GM19193 (cell line): Measurements from ENCODE around the gene WASF2.

Source experiments
- POLR2A ChIP-seq: IDR thresholded peaks from 4 replicates; pipeline ENCODE4 v1.6.1; 2011; ENCODE audit not compliant: insufficient read depth, insufficient read length; ENCODE audit errors: extremely low read depth

The WASF2 gene

DNA sequence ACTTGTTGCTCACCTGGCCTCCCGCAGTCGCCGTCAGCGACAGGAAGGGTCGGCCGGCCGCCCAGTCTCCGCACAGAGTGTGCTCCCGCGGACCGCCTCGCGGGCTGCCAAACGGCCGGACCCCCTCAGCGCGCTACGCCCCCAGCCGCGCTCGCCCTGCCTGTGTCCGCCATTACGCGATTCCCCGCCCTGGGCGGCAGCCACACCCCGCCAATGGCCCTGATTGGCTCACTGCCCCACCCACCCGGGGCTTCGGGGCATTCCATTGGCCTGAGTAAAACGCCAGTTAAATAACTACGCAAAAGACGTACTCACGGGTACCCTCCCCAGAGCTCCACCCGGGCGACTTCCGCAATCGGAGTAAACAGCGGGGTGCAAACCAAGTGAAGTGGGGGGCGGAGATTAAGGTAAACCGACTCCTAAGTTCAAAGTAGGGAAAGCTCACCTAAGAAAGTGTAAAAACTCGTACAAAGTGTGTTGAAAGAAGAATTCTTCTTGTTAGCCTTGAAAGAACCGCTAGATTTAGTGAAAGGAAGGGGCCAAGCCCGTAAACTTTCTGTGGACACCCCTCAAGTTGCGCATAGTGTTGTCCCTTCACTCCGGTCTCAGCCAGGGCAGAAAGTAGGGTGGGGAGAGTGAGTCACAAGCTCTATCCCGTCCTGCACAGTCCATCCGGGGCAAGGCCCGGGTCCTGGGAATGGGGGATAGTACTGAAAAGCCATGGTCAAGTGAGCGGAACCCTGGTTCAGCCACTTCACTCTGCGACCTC is at the start of gene WASF2:
TSS of gene WASF2 (minus strand) at position 195 of the 769 bp plus-strand sequence. CDS start 61,277 bp downstream, outside the sequence.
- TF ChIP-seq POLR2A = peak; percentile 71

DNA sequence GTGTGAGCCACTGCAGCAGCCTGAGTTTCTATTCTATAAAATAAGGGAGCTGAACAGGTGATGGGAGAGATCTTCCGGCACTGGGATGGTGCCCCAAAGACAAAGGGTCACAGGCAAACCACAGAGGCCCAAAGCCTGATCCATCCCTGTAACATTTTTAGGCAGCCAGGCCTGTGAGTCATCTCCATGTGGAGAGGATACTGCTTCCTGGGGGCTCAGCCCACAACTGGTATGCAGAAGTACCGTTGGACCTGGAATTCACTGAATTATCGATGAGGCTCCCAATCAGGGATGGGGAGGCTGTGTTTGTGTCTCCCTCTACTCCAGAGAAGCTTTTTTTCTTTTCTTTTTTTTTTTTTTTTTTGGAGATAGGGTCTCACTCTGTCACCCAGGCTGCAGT is 48.8 kb upstream of the WASF2 start:
- TF ChIP-seq POLR2A = no peak

- no peak for TF ChIP-seq POLR2A
Measured at GRCh38 chr1:27536767-27537166, 46.8 kb upstream of the WASF2 start.

DNA sequence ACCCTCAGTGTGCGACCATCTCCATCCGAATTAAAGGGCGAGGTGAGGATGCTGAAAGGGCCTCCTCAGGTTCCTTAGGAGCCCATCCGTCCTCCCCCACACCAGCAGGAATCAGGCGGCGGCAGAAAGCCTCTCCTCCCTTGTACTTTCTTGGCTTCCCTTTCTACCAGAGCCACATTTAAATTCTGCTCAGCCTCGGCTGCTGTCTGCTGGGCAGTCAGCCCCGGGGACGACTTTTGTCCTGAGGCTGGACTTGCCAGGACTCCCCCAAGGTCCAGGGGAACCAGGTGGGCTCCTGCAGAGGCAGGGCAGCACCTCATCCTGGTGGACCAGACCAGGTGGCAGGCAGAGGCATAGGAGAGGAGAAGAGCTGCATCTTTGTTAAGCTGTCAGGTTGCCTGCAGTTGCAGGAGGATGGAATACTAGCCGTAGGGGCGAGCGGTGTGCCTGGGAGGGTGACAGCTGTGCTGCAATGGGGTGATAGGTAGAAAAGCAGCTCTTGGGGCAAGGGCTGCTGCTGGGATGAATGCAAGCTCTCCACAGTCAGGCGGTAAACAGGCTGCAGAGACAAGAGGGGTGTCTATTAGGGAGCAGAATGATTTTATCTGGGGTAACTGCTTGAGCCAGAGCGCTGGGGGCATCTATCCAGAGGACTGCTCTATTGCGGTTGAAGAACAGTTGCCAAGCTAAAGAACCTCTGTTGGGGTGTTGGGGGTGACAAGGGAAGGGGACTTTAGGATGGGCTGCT is 46.2 kb upstream of the WASF2 start:
- TF ChIP-seq POLR2A = no peak

GRCh38 chr1:27535386-27535785 is 45.4 kb upstream of the WASF2 start:
- no peak for TF ChIP-seq POLR2A

DNA sequence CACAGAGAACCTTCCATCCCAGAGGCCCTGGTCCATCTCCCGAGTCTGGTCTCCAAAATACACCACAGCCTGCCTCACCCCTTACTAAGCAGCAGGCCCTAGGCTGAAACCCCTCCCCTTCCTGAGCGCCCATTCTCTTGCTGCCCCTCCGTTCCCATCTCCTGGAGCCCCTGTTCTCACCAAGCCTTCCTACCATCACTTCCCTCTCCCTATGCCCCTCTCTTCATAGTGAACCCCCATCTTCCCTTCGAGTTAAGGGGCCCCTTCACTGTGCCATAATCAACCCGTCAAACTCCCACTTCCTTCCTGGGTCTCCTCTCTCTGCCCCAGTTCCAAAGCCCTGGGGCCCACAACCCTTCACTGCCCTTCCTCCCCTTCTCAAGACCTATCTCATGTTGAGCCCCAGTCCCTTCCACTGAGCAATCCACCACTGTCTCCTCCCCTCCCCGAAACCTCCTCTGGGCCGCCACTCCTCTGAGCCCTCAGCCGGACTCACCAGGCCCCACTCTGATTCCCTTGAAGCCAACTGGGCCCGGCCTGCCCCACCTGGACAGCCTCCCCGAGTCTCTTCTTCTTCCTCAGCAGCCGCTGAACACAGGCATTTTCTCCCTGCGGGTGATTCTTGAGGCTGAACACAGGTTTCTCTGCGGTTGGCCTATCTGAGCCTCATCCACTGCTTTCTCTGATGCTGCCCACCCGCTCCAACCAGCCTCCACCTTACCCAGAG is 42.2 kb upstream of the WASF2 start:
- no peak for TF ChIP-seq POLR2A

DNA sequence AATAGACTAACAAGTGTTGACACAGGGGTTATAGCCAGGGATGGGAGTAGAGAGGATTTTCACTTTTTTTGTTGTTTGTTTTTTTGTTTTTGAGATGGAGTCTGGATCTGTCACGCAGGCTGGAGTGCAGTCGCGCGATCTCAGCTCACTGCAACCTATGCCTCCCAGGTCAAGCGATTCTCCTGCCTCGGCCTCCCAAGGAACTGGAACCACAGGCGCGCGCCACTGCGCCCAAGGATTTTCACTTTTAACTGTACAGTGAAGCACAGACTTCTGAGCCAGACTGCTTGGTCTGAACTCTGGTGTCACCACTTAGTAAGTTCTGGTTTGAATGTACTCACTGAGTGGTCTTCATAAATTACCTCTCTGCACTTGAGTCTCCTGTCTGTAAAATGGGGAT is 40.2 kb upstream of the WASF2 start:
- no peak for TF ChIP-seq POLR2A

GRCh38 chr1:27529704-27530018 is 39.7 kb upstream of the WASF2 start:
- TF ChIP-seq POLR2A = no peak

DNA sequence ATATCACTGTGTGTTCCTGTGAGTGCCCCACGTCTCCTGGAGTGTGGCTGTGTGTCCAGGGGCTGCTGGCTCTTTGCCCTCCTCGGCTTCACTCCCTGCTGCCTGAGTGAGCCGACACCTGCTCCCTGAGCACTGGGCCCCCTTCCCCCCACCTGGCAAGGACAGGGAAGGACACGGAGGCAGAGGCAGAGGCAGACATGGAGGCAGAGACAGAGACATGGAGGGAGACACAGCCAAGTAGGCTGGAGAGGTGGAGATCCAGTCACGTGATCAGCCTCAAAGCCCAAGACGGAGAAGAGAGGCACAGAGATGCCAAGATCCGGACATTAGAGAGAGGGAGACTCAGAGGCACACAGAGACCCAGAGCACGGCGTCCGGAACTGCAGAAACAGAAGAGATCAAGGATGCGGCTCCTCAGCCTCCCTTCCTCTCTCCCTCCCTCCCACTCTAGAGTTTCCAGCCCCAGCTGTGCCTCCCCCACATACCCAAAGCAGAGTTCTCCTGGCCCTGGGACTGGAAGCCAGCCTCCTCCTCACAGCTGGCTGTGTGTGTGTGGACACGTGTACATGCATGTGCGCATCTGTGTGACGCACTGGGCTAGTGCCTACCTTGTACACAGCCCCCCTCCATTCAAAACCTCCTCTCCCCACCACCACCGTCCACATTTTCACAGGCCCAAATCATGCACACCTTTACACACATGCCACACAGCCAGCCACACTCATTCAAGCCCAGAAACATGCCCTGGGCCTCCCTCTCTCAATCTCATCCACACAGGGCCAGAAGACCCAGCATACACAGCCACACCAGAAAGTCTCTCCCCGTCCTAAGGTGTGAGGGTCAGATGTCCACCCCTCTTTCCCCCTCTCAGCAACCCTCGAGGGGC is 39.1 kb upstream of the WASF2 start:
- TF ChIP-seq POLR2A = no peak

DNA sequence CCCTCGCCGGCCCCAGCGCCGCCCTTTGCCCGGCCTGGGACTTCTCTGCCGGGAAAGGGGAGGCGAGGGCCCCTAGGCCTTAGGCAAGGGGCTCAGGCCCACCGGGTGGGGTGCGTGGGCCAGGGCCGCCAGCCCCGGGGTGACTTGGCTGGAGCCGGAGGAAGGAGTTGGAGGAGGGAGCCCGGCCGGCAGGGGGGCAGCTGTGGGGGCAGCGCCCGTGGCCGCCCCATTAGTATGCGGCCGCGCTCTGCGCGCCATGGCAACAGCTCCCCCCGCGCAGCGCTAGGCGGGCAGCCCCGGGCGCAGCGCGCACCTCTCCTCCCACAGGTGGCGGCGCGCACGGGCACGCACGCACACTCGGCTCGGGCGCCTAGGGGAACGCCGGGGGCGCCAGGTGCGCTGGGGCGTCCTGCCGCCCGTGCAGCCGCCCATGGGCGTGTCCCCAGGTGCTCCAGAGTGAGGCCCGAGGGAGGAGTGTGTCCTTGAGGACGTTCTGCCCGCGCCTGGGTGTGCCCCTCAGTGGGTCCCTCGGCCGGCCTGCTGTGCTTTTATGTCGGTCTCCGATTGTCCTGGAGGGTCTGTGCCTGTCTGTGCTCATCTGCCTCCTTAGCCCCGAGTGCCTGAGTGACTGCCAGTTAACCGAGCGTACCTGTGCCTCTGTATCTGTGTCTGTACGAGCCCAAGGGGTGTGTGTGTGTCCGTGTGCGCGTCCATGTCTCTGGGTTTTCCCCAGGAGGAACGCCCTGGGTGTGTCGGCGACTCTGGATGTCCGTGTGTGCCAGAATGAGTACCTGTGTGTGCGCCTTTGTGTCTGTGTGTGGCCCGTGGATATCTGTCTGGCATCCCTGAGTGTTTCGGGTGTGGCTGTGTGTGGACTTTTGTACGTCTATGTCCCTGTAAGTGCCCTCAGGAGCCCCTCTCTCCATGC is 38.2 kb upstream of the WASF2 start:
- no peak for TF ChIP-seq POLR2A

DNA sequence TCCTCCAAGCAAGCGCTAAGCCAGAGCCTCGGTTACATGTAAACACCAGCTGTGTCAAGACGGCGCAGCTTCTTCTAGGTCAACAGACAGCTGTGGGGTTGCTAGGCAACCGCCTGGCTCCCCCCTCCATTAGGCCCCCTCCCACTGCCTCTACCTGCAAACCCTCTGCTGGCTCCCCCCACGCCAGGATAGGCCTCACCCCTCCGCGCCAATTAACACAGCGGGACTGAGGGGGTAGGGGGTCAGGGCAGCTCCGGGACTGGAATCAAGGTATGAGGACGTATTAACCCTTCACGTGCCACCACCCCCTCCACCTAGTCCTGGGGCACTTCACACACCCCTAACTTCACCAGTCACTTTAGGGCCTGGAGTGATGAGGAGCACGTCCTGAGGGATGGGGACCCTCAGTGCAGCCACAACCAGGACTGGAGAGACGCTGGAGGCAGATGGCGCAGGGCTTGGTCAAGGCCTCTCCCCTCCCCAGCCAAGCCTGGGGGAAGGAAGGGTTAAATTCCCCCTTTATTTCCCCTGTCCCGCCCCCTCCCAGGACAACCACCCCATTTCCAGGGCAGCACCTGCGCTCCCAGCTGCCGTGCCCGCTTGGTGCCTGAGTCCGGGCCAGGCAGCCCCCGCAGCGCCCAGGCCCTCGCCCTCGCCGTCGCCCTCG is 37.4 kb upstream of the WASF2 start:
- no peak for TF ChIP-seq POLR2A

- TF ChIP-seq POLR2A = no peak
Measured at GRCh38 chr1:27526569-27527222, 36.7 kb upstream of the WASF2 start.
